Subcutaneous adipose tissue (tissue), 4 donors: Measurements from ENCODE around the gene TSPAN7. TPM values are rescaled to one million over a fixed set of nuclear protein-coding genes. Genes with fewer than 3 reads are reported as not detected.

Experiments
- total RNA-seq, 4 donors: library from RNA; depleted of rRNA; stranded (reverse); fragments of >200 nt; gene quantifications; one replicate each; pipeline ENCODE4 v1.1.0, GENCODE V29; 2016
- TF ChIP-seq, protein P1 (sequence below): fragments of 450-650 bp; IDR thresholded peaks from one replicate; pipeline ENCODE4 v1.5.1; 2016; ENCODE audit warnings: low read depth, mild to moderate bottlenecking, control low read depth, antibody characterized with exemption, moderate library complexity

TSPAN7 gene
- total RNA-seq, 4 donors from 2014 or later: 13.4 to 47.6 (median 41.5) TPM

DNA sequence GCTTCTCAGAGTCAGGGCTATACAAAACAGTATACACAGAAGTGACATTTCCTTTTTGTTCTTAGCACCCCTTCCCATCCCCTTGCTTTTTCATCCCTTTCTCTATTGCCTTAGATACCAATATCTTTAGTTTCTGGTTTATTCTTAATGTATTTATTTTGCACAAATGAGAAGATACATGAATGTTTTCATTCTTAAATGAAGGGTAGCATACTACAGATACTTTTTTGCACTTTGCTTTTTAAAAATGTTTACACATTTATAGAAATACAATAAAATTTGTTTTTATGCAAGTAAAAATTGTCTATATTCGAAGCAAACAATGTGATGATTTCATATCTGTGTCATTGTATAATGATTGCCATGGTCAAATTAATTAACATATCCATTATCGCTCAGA is 33.1 kb downstream of the TSPAN7 start:
- TF ChIP-seq, protein P1, sequence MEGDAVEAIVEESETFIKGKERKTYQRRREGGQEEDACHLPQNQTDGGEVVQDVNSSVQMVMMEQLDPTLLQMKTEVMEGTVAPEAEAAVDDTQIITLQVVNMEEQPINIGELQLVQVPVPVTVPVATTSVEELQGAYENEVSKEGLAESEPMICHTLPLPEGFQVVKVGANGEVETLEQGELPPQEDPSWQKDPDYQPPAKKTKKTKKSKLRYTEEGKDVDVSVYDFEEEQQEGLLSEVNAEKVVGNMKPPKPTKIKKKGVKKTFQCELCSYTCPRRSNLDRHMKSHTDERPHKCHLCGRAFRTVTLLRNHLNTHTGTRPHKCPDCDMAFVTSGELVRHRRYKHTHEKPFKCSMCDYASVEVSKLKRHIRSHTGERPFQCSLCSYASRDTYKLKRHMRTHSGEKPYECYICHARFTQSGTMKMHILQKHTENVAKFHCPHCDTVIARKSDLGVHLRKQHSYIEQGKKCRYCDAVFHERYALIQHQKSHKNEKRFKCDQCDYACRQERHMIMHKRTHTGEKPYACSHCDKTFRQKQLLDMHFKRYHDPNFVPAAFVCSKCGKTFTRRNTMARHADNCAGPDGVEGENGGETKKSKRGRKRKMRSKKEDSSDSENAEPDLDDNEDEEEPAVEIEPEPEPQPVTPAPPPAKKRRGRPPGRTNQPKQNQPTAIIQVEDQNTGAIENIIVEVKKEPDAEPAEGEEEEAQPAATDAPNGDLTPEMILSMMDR: no peak

DNA sequence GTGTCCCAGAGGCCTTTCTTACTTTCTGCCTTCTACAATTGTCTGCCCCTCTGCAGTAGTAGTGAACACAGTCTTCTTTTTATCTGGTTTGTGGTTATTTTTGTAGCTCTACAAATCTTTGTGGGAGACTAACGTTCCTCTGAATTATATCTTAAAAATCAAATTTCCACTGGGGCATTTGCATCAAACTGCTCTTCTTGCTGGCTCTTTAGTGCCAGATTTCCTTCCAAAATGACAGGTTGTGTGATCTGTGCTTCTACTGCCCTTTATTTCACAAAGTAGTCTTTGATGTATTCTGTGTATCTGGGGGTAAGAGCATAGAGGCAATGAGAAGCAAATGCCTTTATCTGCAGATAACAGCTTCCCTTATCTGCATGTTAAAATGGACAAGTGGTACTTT is 34.5 kb downstream of the TSPAN7 start:
- TF ChIP-seq, protein P1: no peak

DNA sequence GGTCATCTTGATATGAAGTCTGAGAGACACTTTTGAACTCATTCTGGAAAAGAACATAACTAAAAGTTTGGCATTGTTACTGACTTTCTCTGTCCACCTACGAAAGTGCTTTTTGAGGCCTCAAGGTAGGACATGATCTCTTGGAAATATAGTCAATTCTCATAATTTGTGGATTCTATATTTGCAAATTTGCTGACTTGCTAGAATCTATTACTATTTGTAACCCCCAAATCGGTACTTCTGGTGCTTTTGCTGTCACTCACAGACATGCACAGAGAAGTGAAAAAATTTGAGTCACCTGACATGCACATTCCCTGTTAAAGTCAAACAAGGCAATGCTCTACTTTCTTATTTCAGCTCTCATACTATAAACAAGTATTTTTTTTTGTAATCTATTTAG is 35.6 kb downstream of the TSPAN7 start:
- TF ChIP-seq, protein P1: no peak

DNA sequence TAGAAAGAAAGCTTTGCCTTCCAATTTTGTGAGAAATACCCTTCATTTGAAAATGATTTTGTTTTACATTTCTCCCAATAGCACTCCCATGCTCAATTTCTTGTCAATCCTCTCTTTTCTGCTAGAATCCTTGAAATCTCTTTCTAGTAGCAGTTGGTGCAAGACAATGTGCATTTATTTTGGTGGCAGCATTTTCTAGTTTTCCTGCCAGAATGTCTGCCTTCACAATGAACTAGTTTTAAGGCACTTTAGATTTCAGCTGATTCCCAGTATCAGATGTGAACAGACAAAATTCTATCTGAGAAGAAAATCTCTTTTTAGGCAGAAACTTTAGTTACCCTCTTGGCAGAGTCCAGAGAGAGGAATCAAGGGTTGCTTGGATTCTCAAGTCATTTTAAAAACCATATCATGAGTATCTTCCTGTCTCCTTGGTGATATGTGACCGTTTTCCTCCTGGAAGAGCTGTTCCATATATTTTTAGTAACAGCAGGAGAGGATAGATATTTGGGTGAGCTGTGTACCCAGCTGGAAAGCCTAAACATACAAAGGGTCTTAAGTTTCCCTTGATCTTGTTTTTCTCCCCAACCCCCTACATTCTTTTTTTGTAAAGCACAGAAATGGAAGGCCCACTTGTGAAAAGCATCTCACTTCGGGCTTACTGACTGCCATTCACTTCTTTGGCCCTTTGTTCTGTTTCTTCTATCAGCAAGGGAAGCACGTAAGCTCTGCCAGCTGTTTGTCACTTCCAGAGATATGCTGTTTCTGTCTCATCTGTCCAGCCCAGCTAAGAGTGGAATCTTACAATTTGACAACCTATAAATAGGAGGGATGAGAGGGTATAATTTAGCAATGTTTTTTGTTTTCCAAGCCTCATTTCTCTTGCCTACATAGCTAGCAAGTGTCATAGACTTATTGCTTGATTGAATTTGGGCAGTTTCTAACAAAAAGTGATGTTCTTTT is 38.7 kb downstream of the TSPAN7 start:
- TF ChIP-seq, protein P1: no peak

DNA sequence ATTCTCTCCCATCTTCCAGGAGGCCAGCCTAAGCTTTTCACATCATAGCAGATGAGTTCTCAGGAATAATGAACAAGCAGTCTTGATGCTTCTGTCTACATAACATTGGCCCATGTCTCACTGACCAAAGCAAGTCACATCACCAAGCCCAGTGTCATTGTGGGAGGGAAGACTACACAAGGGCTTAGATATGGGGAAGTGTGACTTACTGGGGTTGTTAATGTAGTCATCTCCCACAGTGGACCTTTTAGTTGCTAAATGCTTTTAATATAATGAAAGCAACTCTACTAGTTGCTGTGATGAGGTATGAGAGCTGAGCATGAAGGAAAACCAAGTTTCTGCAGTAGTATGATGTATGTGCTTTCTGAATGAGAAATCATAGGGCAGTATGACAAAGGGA is 40.5 kb downstream of the TSPAN7 start:
- TF ChIP-seq, protein P1: no peak

DNA sequence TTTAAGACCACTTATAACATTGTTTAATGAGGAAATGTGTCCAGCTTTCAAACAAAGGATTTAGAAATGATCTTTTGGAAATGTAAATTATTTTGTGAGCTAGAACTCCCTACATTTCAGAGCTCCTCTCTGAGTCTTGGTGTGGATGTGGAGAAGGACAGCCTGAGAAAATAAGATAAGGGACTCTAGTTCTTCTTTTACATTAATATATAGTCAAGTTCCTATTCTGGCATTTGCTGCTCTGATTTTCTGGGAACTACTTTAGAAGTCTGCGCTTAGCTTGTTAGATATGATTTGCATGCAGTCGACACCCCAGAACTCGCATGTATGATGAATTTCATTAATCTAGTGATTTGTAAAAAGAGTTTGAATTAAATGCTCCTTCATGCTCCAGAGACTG is 45.5 kb downstream of the TSPAN7 start:
- TF ChIP-seq, protein P1: no peak

DNA sequence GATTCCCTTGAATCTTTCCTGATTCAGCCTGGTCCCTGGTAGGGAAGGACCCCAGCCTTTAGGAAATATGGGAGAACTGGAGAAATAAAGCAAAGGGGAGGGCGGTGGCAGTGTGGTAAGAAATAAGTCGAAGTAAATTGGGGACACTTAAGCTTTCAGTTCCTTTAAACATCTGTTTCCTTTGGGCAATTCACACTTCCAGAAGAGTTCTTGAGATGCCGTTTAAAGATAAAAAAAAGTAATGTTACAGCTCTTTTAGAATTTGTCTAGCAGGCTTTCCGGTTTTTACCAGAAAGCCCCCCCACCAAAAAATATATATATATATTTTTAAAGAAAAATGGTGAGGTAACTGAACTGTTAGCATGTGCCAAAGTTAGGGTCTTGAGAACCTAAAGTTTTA is 46.6 kb downstream of the TSPAN7 start:
- TF ChIP-seq, protein P1: no peak
